Loucy (cell line): ENCODE results near the gene HOXA9.

ENCODE experiments used
- CTCF ChIP-seq: fragments of 200-600 bp; sonication (generic); conservative IDR thresholded peaks from 2 replicates; pipeline ENCODE4 v1.5.1; 2014; ENCODE audit warnings: mild to moderate bottlenecking, antibody characterized with exemption, low read length
- EZH2phosphoT487 ChIP-seq: fragments of 200-600 bp; IDR thresholded peaks from 2 replicates; pipeline ENCODE4 v1.6.1; 2018; ENCODE audit warnings: antibody characterized with exemption, mild to moderate bottlenecking, moderate library complexity, borderline replicate concordance

GRCh38 chr7:27202862-27203134 is 37.5 kb upstream of the HOXA9 start:
- TF ChIP-seq CTCF: no peak
- TF ChIP-seq EZH2phosphoT487: no peak
